GM18502 (cell line): ENCODE data around the gene MAPK4.

ENCODE experiments used
- ATAC-seq: cut with Tn5 transposase; IDR thresholded peaks from one replicate; pipeline ENCODE4 v1.9.1; 2021; ENCODE audit warnings: mild to moderate bottlenecking; ENCODE audit not compliant: unreplicated experiment, poor library complexity

MAPK4 gene

DNA sequence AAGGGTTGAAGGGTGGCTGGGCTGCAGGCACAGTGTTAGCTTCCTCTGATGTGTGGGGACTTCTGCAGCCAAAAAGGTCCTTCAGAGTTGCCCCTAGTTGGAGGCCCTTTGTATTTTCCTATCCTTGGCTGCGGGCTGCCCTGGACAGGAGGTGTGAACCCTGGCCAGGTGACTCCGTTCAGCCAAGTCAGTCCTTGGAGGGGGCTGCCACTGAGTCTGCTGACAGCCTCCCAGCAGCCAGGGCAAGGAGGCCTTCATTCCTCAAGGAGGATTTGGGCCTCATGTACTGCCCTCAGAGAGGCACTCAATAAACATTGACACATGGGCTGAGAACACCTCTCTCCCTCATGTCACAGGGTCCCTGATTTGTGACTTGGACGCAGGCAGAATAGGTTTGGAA is 62.4 kb downstream of the MAPK4 start:
- no peak for ATAC-seq

DNA sequence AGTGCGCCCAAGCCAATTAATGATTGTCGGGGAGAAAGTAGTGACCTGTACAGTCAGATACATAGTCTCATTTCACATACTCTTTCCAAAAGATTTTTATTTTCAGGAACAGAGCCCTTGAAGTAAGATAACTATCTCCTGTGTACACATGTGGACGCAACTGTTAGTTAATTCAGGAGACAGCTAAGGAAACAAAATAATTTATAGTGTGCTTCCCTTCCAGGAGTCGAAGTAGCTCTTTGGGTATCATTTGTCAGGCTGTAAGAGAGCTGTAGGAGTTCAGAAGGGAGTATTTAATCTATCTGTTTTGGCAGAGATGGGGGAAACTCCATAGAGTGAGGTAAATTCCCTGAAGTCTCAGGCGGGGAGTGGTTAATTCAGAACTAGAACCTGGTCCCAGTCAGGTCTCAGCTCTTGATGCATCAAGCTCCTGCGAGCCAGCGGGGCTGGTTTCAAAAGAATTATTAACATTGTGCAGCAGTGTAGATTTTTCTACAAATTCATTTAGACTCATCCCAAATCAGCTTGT is 63.0 kb downstream of the MAPK4 start:
- ATAC-seq = no peak

DNA sequence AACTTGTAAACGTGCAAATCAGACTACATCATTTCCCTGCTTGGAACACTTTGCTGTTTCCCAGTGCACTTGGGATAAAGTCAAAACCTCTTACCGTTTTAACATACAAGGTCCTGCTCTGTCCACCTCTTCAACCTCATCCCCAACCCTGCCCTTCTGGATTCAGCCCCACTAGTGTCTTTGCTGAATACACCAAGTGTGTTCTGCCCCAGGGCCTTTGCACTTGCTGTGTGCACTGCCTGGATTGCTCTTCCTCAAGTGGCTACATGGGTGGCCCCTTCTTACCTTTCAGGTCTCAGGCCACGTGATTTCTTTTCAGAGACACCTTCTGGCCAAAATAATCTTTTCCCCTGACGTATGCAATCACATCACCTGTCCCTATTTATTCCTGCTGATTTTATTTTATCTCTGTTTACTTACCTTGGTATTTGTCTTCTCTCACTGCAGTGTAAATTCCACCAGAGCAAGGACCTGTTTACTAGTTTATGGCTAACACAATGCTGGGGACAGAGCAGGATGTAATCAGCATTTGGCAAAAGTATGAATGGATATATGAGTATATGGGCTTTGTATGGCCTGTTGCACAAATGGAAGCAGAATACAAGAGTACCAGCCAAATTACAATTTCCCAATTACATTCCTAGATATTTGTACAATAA is 63.9 kb downstream of the MAPK4 start:
- ATAC-seq = no peak

DNA sequence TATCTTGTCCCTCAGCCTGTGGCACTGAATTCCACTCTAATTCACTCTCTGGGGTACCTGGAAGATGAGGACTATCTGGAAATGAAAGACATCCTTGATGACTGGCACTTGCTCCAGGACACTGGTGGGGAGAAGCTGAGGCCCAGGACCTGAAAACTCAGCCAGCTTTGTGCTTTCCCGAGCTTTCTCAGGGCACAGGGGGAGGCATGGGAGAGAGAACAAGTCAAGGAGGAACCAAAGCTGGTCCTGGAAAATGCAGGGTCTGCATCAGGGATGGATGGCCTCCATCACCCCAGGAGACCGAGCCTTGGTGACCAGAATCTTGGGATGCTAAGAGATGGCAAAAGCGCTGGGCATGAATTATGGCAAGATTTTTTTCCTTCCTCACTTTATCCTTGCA is 65.1 kb downstream of the MAPK4 start:
- no peak for ATAC-seq

DNA sequence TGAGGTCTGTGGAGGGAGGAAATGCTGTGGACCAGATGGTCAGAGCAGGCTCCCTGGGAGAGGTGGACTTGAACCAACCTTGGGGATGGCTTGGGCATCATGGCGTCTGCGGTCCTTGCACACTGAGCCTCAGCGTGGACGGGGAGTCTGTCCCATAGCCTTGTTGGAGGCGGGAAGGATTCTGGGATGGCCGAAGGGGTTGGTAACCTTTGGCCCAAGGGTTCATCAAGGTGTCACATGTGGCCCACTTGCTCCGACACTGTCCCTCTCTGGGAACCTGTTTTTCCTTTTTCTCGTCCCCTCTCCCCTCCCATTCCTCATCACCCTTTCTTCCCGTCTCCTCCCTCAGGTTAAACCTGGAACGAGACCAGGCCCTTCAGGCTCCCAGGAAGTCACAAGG is 66.4 kb downstream of the MAPK4 start:
- ATAC-seq = no peak

DNA sequence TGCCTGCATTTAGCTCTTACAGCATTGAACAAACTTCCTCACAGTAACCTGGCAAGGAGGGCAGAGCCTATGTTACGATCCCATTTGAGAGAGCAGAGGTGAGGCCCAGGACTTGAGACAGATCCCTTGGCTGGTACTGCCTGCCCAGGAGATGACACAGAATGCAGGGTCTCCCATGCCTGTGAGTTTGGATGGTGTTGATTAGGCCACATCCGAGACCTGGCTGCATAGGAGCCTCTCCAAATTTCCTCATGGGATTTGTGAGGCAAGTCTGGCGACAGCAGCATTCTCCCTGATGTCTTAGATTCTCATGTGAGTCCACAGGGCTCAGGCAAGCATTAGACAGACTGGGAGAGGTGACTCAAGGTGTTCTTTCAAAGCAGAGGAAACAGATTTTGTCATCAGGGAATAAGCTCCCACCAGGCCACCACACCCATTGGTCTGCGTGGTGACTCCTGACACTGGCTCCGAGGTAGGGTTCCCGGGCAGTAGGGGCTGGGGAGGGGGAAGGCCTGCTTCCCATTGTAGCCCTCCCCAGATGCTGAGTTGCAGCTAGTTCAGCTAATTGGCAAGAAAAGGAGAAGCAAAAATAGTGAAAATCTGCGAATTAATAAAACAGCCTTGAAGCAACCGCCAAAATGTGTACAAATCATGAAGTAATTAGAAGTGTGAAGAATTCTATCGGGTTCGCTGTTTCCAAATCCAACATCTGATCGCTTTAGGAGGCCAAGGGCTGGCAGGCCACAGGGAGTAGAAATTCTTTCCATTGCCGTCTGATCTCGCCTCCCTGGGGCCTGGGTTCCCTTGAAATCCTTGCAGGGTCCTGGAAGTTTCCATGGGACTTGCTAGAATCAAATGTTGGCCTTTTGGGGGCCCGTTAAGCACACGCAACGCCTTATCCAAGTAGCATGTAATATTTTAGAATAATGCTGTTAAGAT is 68.0 kb downstream of the MAPK4 start:
- ATAC-seq = no peak

DNA sequence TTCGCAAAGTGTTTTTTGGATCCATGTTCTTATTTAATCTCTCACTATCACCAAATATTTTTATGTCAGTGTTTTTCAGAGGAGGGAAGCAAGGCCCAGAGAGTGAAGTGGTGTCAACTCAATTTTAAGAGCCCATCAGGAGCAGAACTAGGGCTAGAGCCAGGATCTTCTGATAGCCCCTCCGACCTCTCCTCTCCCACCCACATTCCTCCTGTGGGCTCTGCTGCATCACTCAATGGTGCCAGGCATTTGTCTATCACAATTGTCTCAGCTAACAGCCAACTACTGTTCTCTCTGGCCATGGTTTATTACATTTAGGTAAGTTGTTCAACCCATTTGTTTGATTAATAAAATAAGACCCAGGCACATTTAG is 68.6 kb downstream of the MAPK4 start:
- ATAC-seq = no peak

DNA sequence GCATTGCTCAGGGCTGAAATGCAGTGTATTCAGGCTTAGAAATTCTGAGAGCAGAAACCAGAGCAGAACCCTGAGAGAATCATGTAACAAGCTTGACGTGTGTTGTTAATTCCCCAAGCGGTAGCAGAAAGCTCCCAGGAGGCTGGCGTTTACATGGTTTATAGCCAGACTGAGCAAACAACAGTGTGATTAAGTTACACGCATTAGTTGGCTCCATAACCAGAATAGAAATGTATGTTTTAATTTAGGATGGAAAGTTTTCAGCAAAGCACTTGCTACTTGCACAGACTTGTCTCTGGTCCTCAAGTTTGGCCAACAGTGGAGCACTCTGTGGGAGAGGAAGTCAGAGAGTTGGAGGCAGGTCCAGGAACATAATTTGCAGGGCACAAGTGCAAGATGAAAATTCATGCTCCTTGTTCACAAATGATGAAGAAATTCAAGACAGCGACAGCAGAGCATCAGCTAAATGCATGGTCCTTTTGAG is 69.3 kb downstream of the MAPK4 start:
- ATAC-seq = no peak

DNA sequence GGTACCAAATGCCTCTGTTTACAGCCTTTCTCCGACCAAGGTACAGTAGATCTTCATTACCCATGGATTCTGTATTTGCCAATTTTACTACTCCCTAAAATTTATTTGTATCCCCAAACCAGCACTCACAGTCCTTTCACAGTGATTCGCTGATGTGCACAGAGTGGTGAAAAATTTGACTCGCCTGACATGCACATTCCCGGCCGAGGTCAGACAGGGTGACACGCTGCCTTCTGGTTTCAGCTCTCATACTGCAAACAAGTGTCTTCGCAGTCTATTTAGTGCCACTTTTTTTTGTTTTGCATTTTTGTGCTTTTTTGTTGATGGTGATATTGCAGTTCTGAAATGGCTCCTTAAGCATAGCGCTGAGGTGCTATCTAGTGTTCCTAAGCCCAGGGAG is 71.0 kb downstream of the MAPK4 start:
- no peak for ATAC-seq

DNA sequence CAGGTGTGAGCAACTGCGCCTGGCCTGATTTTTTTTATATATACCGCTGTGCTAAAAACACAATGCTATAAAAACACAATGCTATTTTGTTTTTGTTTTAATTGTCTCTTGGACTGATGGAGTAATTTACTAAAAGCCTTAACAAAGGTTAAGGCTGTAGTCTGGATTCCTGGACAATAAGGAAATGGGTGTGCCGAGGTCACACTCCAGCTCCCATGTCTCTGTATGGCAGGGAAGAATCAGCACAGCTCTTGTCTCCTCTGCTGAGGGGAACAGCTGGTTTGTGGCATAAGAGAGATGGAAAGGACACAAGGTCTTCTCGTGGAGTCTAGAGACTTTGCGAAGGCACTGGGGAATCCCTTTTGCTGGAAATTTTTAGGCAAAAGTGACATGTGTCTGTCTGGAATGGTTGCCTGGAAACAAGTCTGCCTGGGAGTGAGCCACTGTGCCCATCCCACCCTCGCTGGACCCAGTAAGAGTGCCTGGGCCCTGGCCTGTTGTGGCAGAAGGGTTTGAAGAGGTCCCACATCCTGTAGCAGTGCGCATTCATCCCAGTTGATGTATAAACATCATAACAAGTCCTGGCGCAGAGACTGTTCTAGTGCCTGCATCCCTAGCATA is 73.1 kb downstream of the MAPK4 start:
- no peak for ATAC-seq

DNA sequence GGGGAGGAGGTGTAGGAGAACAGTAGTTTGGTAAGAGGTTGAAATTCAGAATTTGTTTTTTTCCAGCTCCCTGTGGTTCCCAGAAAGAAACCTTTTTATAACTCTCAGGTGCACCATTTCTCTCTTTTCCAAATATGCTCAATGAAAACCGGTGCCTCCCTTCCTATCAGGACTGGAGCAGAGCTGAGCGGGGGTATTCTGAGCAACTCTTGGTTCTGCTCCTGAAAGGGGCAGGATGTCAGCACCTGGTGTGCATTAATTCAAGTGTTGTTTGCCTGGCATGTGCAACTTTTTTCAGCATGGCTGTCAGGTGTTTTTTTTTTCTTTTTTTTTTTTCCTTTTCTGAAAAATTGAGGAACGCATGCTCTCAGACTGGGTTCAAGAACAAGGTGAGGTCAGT is 74.1 kb downstream of the MAPK4 start:
- ATAC-seq = no peak

DNA sequence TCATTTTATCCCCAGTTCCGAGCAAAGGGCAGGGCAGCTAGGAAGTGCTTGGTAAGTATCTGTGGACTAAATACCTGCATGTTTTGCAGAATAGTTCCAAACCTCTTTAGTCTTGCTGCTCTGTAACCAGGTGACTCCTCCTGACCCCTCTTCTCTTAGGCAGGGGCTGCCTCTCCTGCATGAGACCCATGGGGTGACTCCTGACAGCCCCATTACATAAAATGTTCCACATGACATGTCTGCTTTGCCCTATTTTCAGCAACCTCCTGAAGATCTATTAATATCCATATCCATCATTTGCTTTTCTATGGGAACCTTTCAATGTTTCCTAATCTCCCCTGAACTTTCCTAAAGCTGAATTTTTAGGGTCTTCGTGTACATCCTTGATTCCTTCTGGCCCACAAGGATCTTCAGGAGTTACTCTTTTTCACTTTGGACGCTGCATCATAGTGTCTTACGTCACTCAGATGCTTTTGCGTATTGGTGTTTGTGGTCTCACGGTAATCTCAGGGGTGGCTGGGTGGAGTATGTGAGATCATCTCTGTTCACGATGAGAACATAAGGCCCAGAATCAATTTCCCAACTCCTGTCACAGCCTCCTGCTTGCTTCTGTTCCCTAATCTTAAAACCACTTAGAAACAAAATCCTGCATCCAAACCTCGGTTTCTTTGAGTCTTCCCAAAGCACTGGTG is 76.6 kb downstream of the MAPK4 start:
- no peak for ATAC-seq

DNA sequence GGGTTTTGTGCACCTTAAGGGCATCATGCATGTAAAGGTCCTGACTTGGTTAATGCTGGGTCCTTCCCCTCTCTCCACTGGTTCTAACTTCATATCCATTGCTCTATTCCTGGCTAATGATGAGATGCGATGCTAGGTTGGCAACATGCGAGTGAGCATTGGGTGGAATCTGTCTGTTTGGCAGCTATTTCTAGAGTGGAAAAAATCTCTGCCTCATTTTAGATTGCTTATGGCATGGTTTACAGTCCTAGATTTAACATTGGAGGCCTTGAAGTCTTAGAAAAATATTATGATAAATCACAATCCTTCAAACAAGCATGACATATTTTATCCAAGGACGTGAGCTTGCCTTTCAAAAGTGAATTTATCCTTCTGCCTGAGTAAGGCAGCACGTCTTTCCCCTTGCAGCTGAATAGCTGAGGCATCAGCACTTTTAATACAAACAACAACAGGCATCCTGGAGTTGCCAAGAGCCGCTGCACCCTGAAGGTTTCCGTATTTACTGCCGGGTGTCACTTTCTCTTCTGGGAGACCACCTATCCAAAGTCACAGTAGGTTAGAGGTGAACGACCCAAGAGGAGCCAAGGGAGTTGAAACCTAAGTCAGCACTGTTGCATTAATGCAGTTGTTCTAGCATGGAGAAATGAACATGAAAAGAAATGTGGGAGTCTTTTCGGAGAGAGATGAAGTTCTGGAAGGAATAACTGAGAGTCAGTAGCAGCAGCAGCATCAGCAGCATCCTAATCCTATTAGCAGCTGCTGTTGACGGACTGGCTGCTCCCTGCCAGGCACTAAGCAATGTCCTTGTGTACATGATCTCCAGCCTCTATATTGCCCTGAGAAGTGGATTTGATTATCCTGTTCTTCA is 78.4 kb downstream of the MAPK4 start:
- no peak for ATAC-seq

DNA sequence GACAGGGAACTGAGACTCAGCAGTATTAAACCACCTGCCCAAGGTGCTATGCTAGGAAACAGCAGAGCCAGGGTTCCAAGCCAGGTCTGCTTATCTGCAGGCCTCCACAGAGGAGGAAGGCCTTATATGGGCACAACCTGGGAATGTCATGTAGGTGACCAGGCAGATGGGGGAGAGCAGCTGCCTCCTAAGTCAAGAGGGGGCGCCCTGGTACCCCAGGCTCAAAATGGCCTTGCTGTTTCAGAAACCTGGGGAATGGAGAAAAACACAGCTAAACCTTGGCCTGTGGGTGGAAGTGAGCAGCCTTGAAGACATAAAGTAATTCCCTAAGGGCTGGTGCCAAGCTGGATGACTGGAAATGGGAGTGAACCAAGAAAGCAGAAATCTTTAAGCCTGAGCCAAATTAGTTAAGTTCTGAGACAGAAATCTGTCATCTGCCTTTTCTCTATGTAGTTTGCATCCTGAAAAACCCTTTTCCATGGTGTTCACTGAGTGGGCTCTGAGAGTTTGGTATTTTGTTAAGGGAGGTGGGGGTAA is 79.1 kb downstream of the MAPK4 start:
- no peak for ATAC-seq

DNA sequence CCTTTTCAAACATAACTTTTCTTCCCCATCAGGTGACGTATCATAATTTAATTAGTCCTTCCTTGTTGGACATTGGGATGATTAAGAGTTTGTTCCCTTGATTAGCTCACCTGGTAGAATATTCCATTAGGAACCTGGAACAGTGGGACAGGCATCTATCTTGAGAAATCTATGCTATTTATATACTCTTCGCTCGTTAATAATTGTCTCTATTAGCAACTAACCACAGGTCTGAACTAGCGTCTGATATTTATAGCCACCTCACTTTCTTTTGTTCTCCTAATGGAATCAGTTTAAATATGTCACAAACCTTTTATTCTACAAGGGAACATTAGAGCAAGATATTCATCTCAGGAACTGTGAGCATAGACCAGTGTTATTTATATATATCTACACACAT is 79.8 kb downstream of the MAPK4 start:
- ATAC-seq = no peak

DNA sequence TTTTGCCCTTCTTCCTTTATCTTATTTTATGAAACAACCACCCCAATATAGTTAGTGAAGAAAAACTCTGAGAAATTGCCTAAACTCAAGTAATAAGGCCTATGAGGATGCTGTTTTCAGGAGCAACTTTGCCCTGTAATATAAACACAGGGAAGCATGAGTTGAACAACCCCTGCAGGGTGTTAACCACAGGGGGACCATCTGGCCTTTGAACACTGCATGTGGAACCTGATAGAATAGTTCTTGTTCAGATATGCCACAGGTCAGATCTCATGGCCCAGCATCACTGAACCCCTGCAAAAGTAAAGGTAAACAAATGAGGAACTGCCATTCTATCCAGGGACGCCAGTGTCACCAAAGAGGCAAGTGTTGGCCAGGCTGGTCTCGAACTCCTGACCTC is 82.6 kb downstream of the MAPK4 start:
- ATAC-seq = no peak

DNA sequence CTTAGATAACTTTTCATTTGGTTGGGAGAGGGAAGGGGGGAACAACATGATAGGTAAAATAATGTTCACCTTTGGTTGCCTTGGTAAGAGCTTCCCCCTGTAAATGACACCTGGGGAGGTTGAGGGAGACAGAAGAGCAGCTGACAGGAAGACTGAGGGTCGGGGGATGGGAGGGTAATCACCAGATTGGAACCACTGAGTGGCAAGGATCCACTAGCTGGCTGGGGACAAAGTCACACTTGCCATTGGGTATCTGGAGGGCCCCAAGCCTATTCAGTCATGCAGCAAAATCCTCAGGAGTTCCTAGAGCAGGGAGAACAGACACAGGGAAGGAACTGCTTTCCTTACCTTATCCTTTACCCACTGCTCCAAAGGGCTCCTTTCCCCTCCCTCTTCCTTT is 84.3 kb downstream of the MAPK4 start:
- no peak for ATAC-seq

DNA sequence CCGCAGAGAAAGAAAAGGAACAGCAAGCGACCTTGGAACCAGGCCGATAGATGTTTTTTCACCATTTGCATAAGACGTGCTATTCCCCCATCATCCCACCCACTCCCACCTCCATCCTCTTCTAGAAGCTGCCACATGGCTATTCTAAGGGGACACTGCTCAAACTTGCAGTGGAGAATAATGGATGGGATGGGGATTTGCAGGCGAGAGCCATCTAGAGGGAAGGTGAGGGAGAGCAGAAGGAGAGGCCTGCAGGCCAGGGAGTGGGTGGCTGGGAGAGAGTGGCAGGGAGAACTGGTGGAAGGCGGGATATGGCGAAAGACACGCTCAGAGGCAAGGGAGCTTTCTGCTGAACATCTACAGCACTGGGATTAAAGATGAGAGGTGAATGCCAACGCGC is 84.9 kb downstream of the MAPK4 start:
- no peak for ATAC-seq

DNA sequence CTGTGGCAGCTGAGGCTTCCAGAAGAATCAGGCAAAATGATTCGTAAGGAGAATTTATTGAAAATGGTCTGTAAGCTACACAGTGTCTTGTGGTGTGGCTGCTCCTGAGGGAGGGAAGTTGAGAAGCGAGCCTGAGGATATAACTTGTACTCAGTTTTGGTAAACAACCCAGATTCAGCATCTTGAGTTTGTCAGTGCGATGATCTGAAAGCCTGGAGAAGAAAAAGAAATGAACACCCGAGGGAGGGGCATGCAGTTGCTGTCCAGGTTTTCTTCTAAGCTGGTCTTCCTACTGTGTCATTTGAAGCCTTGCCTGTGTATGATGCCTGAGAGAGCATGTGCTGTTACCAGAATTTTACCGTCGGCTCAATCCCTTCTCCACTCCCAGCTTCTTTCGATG is 87.3 kb downstream of the MAPK4 start:
- no peak for ATAC-seq
